MCF 10A (cell line): ENCODE data around the gene LCMT1. TPM values are rescaled to one million over a fixed set of nuclear protein-coding genes. Genes with fewer than 3 reads are reported as not detected.

Experiments used
- BruUV-seq: library from RNA; stranded (reverse); fragments of 400-500 nt; replicated peaks from 2 replicates; lab custom pipeline; 2021; lab: Mats Ljungman, UMichigan
- CTCF ChIA-PET: fragments of 300-600 bp; sonication (Branson Sonifier 250); formaldehyde crosslinking; extraction: SDS; loops from one replicate; lab custom pipeline; 2021; ENCODE audit warnings: antibody characterized with exemption, inconsistent platforms; lab: Yijun Ruan, JAX
- POLR2A ChIA-PET: fragments of 300-600, 350-650 bp; sonication (Branson Sonifier 250); formaldehyde crosslinking; extraction: SDS; loops from one replicate; lab custom pipeline; 2020; ENCODE audit warnings: antibody characterized with exemption, inconsistent platforms; lab: Yijun Ruan, JAX
- DNase-seq: peaks from one replicate; pipeline ENCODE4 v3.0.0-alpha.2; 2018; ENCODE audit not compliant: unreplicated experiment
- H3K27ac Mint-ChIP-seq: one replicate; pipeline ENCODE4 v1.8.0; 2022; ENCODE audit warnings: mild to moderate bottlenecking, low read depth, mixed read lengths; ENCODE audit not compliant: unreplicated experiment
- H3K27me3 Mint-ChIP-seq: one replicate; pipeline ENCODE4 v1.8.0; 2022; ENCODE audit warnings: mixed read lengths; ENCODE audit not compliant: insufficient read depth, unreplicated experiment
- H3K36me3 Mint-ChIP-seq: one replicate; pipeline ENCODE4 v1.8.0; 2022; ENCODE audit warnings: mild to moderate bottlenecking, moderate library complexity, mixed read lengths; ENCODE audit not compliant: insufficient read depth, unreplicated experiment
- H3K4me1 Mint-ChIP-seq: one replicate; pipeline ENCODE4 v1.8.0; 2022; ENCODE audit warnings: mixed read lengths; ENCODE audit not compliant: insufficient read depth, unreplicated experiment
- H3K4me3 Mint-ChIP-seq: one replicate; pipeline ENCODE4 v1.8.0; 2022; ENCODE audit warnings: mild to moderate bottlenecking, moderate library complexity, mixed read lengths; ENCODE audit not compliant: unreplicated experiment
- H3K9me3 Mint-ChIP-seq: one replicate; pipeline ENCODE4 v1.8.0; 2022; ENCODE audit warnings: mixed read lengths; ENCODE audit not compliant: unreplicated experiment
- intact Hi-C: fragments of 100-400 bp; cut with micrococcal nuclease; formaldehyde crosslinking; loops from 2 replicates; pipeline ENCODE4 v1.14.1; 2022
- total RNA-seq: library from RNA; stranded (reverse); gene quantifications from 2 replicates; pipeline ENCODE4 v1.2.3, GENCODE V29; 2022
- TF ChIP-seq, protein P1 (sequence below): fragments of 200-600 bp; IDR thresholded peaks from one replicate; pipeline ENCODE4 v1.8.0; 2022; ENCODE audit warnings: antibody characterized with exemption, mild to moderate bottlenecking; ENCODE audit not compliant: unreplicated experiment

Gene LCMT1
- total RNA-seq, 1 experiment from 2014 or later = 36.3 TPM

- POLR2A ChIA-PET = interaction anchor here (1.0 kb wide), 1 partner anchor 25 kb away, joined by 3 read pairs; no protein-coding TSS in a partner anchor
- no peak overlapping the region for H3K27ac Mint-ChIP-seq
- CTCF ChIA-PET = interaction anchor here (0.6 kb wide), 1 partner anchor 330 kb away, joined by 3 read pairs; no protein-coding TSS in a partner anchor
- H3K4me3 Mint-ChIP-seq = no peak overlapping the region
- TF ChIP-seq, protein P1, sequence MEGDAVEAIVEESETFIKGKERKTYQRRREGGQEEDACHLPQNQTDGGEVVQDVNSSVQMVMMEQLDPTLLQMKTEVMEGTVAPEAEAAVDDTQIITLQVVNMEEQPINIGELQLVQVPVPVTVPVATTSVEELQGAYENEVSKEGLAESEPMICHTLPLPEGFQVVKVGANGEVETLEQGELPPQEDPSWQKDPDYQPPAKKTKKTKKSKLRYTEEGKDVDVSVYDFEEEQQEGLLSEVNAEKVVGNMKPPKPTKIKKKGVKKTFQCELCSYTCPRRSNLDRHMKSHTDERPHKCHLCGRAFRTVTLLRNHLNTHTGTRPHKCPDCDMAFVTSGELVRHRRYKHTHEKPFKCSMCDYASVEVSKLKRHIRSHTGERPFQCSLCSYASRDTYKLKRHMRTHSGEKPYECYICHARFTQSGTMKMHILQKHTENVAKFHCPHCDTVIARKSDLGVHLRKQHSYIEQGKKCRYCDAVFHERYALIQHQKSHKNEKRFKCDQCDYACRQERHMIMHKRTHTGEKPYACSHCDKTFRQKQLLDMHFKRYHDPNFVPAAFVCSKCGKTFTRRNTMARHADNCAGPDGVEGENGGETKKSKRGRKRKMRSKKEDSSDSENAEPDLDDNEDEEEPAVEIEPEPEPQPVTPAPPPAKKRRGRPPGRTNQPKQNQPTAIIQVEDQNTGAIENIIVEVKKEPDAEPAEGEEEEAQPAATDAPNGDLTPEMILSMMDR = no peak
- H3K9me3 Mint-ChIP-seq = no peaks in the 10 kb centered on the region
- H3K27me3 Mint-ChIP-seq = peaks cover 6% of the 10 kb centered on the region
- H3K4me1 Mint-ChIP-seq = no peaks in the 10 kb centered on the region
- H3K36me3 Mint-ChIP-seq = peaks cover 6% of the 10 kb centered on the region
- BruUV-seq = no TSS peak
- no peak for DNase-seq
- intact Hi-C loops = no loop called here
Measured at GRCh38 chr16:25081702-25082101, 29.8 kb upstream of the LCMT1 start.

GRCh38 chr16:25083065-25083464 lies 28.5 kb upstream of the LCMT1 start:
- BruUV-seq = no TSS peak
- ChIA-PET POLR2A (no interaction called here), CTCF (no interaction called here)
- TF ChIP-seq, protein P1 = no peak
- peaks cover 20% of the 10 kb centered on the region for H3K27me3 Mint-ChIP-seq
- H3K4me3 Mint-ChIP-seq = no peak overlapping the region
- no peaks in the 10 kb centered on the region for H3K9me3 Mint-ChIP-seq
- intact Hi-C loops = no loop called here
- no peaks in the 10 kb centered on the region for H3K4me1 Mint-ChIP-seq
- no peak for DNase-seq
- no peak overlapping the region for H3K27ac Mint-ChIP-seq
- H3K36me3 Mint-ChIP-seq = peaks cover 6% of the 10 kb centered on the region

GRCh38 chr16:25083701-25084100 lies 27.8 kb upstream of the LCMT1 start:
- H3K27me3 Mint-ChIP-seq = peaks cover 21% of the 10 kb centered on the region
- no peaks in the 10 kb centered on the region for H3K4me1 Mint-ChIP-seq
- CTCF ChIA-PET = interaction anchor here (0.7 kb wide), 1 partner anchor 18 kb away, joined by 4 read pairs; no protein-coding TSS in a partner anchor
- DNase-seq = no peak
- no peaks in the 10 kb centered on the region for H3K9me3 Mint-ChIP-seq
- no TSS peak for BruUV-seq
- no peak overlapping the region for H3K4me3 Mint-ChIP-seq
- intact Hi-C loops = no loop called here
- TF ChIP-seq, protein P1 = no peak
- H3K36me3 Mint-ChIP-seq = peaks cover 6% of the 10 kb centered on the region
- POLR2A ChIA-PET = no interaction called here
- no peak overlapping the region for H3K27ac Mint-ChIP-seq

GRCh38 chr16:25084797-25085196 lies 26.7 kb upstream of the LCMT1 start:
- ChIA-PET CTCF (interaction anchor here (1.1 to 1.3 kb wide), 2 partner anchors 8 to 28 kb away, joined by 4 to 5 read pairs; no protein-coding TSS in a partner anchor), POLR2A (no interaction called here)
- H3K4me3 Mint-ChIP-seq = no peak overlapping the region
- H3K4me1 Mint-ChIP-seq = no peaks in the 10 kb centered on the region
- no TSS peak for BruUV-seq
- DNase-seq = no peak
- peaks cover 6% of the 10 kb centered on the region for H3K36me3 Mint-ChIP-seq
- TF ChIP-seq, protein P1 = no peak
- H3K9me3 Mint-ChIP-seq = no peaks in the 10 kb centered on the region
- intact Hi-C loops = no loop called here
- H3K27ac Mint-ChIP-seq = no peak overlapping the region
- peaks cover 21% of the 10 kb centered on the region for H3K27me3 Mint-ChIP-seq
